ENCODE measurements around the gene DBR1.
A peak's percentile ranks its signal among the peaks of the same experiment; 100 is the strongest.
"Not testable (repeated sequence)": the region's sequence is repeated elsewhere in the genome, so short reads cannot be mapped to it uniquely, and the experiment has no call there.

The DBR1 gene

GRCh38 chr3:138186221-138186620 lies 11.5 kb upstream of the DBR1 start:
- DNase-seq = no peak

GRCh38 chr3:138184994-138185393 lies 10.3 kb upstream of the DBR1 start:
- no peak for DNase-seq

- DNase-seq = peak; percentile 27
Observed at GRCh38 chr3:138180375-138181029, 5.8 kb upstream of the DBR1 start.

DNA sequence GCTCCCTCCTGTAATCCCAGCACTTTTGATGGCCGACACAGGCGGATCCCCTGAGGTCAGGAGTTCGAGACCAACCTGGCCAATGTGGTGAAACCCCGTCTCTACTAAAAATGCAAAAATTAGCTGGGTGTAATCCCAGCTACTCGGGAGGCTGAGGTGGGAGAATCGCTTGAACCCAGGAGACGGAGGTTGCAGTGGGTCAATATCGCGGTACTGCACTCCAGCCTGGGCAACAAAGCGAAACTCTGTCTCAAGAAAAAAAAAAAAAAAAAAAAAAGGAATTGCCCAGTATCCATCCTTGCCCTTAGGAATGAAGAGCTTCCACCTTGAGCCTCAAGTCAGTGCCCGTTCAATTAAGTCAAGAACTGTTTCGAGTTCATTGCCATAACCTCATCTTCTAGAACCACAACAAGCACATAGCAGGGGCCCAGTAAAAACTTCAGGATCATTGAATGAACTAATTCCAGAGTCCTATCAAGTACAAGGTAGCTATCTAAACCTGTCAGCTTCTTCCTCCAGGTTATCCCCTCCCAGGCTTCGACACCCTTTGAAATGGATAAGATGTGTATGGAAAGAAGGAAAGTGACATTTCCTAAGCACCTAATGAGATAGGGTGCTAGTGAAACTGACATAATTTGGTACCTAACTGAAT lies 826 bp downstream of the DBR1 start:
- DNase-seq = no peak

DNA sequence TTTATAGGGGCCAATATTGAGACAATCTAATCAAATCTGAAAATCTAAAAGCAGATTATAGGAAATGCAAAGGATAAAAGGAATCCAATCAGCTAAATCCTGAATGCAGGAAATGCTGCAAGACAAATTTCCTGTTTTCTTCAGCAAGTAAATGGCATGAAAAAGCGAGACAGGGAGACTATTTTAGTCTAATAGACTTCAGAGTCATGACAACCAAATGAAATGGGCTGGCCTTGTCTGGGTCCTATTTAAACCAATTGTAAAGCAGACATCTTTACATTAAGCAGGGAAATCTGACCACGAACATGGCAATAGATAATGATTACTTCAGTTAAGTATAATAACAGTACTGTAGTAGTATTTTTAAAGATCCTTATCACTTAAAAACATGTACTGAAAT lies 2.1 kb downstream of the DBR1 start:
- DNase-seq = no peak

- no peak for DNase-seq
Observed at GRCh38 chr3:138165061-138165460, 9.7 kb downstream of the DBR1 start.

DNA sequence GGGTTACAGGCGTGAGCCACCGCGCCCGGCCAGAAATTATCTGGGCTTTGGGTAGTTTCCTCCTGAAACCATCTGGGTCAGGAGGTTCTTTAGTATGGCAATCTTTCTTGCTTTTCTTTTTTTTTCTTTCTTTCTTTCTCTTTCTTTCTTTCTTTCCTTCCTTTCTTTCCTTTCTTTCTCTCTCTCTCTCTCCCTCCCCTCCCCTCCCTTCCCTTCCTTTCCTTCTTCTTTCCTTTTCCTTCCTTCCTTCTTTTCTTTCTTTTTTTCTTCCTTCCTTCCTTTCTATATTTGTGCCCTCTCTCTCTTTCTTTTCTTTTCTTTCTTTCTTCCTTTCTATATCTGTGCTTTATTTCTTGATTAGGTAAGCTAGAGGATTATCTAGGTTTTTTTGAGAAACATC lies 17.0 kb downstream of the DBR1 start:
- DNase-seq = no peak

DNA sequence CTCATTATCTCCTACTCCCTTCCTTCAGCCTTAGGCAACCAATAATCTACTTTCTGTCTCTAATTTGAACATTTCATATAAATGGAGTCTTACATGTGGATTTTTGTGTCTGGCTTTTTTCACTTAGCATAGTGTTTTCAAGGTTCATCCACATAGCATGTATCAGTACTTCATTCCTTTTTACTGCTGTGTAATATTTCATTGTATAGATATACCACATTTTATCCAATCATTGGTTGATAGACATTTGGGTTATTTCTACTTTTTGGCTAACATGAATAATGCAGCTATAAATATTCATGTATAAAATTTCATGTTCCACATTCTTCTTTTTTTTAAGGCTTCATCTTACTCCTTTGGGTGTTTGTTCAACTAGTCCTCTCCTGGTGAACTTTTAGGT lies 20.2 kb downstream of the DBR1 start:
- DNase-seq = no peak

GRCh38 chr3:138148503-138148902 lies 26.2 kb downstream of the DBR1 start:
- DNase-seq = no peak

- DNase-seq = not testable (repeated sequence)
Observed at GRCh38 chr3:138142181-138142580, 32.5 kb downstream of the DBR1 start.

DNA sequence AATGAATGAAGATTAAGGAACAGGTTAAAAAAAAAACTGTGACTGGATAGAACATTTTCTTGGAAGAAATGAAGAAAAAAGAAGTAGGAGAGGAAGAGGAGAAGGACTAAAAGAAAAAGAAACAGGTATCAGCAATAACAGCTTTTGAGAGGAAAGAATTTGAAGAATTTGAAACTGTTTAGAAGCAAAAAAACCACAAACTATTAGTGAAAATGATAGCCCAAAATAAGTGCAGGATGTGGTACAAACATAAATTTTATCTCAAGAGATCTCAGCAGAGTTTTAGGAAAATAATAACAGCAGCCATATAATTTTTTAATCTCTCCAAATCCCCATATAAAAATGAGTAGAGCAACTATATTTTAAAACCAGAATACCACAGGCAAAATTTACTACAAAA lies 33.8 kb downstream of the DBR1 start:
- no peak for DNase-seq

DNA sequence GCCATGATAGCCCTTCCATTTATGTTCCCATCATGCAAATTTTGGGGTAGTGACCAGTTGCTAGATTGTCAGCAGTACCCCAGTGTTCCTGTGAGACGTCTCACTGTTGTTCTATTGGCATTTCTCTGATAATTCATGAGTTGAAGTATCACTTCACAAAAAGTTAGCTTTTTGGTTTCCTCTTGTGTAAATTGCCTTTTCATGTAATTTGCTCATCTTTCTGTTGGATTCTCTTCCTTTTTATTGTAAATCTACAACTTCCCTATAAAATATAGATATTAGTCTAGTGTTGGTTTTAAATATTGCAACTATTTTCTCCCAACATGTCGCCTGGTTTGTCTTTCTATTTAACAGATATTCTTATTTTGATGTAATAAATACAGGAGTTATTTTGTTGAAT lies 35.0 kb downstream of the DBR1 start:
- DNase-seq = no peak

- DNase-seq = no peak
Observed at GRCh38 chr3:138137861-138138260, 36.9 kb downstream of the DBR1 start.

DNA sequence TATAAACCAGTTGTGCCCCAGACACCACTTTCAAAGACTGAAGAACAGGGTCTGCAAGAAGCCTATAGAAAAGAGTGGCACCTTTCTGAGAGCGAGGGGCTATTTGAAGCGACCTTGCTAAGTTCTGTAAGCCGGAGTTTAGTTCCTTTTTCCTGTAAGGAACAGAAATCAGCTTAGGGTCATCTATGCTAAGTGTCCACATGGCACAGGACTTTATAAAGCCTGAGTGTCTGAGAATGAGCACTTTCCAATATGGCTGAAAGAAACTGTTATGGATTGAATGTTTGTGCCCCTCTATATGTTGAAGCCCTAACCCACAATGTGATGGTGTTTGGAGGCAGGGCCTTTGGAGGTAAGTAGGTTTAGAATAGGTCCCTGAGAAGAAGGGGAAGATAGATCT lies 38.5 kb downstream of the DBR1 start:
- no peak for DNase-seq

DNA sequence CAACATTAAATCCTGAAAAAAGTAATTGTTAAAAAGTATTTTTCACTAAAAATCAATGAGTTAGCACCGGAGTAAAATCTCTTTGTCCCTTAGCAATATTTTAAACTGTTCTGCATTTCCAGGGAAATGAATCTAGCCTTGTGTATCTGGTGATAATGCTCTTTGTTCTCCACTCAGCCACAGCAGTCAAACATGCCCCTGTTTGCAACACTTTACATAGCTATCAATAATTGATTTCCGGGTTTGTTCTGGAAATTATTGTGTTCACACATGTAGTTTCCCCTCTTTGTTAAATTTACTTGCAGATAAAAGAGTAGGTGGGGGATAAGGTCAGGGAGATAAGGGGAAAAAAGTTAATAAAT lies 38.9 kb downstream of the DBR1 start:
- DNase-seq = no peak

DNA sequence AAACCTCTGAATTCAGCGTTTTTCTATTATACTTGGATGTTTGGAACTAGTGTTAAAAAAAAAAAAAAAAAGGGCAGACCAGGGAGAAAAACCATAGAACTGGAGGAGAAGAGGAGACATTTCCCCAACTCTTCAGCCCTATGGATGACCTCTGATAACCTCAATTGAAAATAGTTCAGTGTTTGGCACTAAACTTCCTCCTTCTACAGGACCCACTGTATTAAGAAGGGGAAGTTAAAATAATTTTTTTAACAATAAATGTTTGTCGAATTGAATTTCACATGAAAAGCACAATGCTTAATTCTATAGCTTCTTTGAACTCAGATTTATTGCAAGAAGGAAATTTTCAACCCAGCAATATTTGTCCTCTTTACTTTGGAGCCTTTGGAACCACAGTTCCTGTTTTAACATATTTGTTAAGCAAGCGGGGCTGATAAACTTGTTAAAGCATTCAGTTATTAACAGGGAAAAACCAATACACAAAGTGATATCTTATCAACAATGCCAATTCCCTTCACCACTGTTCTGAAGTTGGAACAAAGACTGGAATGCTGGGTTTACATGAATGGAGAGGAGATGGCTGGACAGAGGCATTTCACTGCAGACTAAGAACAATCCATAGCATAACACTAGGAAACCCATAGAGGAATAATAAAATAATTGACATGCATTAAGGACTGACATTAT lies 39.4 kb downstream of the DBR1 start:
- DNase-seq = no peak

GRCh38 chr3:138132239-138132638 lies 42.5 kb downstream of the DBR1 start, which contains the start of gene A4GNT:
TSS of gene A4GNT (minus strand) at chr3:138132390. CDS start at chr3:138131256, 1,134 bp downstream.
- DNase-seq = no peak

- DNase-seq = no peak
Observed at GRCh38 chr3:138127636-138128365, 46.9 kb downstream of the DBR1 start.

DNA sequence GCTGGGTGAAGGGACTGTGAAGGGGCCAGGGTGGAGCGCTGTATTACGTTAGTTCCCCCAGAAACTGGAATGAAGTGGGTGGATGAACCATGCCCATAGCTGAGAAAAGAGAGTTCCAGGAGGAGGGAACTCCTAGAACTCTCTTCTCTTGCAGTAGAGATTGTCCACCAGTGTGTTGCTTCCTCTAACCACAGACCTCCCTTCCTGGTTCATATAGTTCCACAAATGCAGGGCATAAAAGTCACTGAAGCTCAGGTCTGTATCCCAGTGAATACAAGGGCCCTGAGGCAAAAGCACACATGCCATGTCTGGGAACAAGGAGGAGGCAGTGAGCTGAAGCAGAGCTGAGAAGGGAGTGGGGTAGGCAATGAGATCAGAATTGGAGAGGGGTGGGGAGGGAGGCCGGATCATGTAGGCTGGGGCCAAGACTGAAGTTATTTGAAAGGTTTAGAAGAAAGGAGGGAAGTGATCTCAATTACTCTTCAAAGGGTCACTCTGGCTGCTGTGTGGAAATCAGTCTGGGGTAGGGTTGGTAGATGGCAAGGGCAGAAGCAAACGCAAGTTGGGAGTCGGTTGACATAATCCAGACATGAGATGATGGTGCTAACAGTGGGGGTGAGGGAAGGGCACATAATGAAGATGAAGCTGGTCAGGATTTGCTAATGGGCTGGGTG lies 49.0 kb downstream of the DBR1 start:
- DNase-seq = no peak

DNA sequence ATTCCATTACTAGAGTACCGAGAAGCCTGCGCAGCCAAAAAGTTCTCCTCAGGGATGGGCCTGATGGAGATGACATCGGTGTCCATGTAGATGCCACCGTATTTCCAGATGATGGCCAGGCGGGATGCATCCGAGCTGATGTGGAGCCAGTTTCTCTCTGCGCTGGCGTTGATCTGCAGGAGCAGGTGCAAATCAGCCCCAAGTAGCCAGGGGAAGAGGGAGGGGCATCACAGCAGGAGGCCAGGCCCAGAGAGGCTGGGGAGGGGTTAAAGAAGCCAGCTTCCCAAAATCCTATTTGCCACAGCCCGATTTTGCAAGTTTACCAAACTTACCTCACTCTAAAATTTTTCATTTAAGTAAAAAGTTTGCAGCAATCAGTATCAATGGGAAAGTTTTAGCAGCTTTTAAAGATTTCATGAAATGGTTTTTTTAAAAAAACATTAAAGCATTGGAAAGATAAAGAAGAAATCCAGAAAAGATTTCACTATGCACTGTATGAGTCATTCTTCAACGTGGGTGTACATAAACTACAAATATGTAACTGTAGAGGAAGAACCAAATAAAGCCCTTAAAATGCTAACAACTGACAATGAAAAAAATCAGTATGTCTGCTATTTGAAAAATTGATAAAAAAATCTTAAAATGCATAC lies 49.9 kb downstream of the DBR1 start:
- DNase-seq = peak; percentile 41

DNA sequence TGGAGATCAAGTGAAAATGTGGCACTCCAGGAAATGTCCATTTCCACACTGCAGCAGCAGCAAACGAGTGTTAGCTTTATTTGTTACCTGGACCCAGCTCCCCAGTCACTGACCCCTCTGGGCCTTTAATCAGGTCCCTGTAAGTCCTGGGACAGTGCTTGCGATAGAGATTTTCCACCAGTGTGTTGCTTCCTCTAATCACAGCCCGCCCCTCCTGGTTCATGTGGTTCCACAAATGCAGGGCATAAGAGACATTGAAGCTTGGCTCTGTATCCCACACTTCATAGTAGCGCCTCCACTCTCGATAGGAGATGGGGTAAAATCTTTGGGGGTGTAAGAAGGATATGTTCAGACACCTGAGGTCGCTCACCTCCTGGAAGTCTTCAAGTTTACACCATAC lies 50.5 kb downstream of the DBR1 start:
- no peak for DNase-seq

GRCh38 chr3:138119423-138119766 lies 55.3 kb downstream of the DBR1 start:
- DNase-seq = no peak

Measured in fibroblast of skin of abdomen (primary cell).